Measurements from ENCODE around the gene LAIR2.
"Not testable (repeated sequence)": the region's sequence is repeated elsewhere in the genome, so short reads cannot be mapped to it uniquely, and the experiment has no call there.

DNA sequence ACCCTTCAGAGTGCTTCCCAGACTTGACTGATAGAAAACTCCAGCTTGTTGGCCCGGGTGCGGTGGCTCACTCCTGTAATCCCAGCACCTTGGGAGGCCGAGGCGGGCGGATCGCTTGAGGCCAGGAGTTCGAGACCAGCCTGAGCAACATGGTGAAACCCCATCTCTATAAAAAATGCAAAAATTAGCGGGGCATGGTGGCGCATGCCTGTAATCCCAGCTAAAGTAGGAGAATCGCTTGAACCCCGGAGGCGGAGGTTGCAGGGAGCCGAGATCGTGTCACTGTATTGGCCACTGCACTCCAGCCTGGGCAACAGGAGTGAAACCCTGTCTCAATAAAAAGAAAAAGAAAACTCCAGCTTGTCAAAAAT lies 36.5 kb upstream of the LAIR2 start:
- TF ChIP-seq, protein P1, sequence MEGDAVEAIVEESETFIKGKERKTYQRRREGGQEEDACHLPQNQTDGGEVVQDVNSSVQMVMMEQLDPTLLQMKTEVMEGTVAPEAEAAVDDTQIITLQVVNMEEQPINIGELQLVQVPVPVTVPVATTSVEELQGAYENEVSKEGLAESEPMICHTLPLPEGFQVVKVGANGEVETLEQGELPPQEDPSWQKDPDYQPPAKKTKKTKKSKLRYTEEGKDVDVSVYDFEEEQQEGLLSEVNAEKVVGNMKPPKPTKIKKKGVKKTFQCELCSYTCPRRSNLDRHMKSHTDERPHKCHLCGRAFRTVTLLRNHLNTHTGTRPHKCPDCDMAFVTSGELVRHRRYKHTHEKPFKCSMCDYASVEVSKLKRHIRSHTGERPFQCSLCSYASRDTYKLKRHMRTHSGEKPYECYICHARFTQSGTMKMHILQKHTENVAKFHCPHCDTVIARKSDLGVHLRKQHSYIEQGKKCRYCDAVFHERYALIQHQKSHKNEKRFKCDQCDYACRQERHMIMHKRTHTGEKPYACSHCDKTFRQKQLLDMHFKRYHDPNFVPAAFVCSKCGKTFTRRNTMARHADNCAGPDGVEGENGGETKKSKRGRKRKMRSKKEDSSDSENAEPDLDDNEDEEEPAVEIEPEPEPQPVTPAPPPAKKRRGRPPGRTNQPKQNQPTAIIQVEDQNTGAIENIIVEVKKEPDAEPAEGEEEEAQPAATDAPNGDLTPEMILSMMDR (IDR thresholded peaks at IDR 0.05) = not testable (repeated sequence)
- not testable (repeated sequence) for TF ChIP-seq POLR2A (IDR thresholded peaks at IDR 0.05)

Measured in uterus (tissue), 2 donors.